ENCODE results near the gene SENP2.
"Not testable (repeated sequence)": the region's sequence is repeated elsewhere in the genome, so short reads cannot be mapped to it uniquely, and the experiment has no call there.

SENP2 gene

DNA sequence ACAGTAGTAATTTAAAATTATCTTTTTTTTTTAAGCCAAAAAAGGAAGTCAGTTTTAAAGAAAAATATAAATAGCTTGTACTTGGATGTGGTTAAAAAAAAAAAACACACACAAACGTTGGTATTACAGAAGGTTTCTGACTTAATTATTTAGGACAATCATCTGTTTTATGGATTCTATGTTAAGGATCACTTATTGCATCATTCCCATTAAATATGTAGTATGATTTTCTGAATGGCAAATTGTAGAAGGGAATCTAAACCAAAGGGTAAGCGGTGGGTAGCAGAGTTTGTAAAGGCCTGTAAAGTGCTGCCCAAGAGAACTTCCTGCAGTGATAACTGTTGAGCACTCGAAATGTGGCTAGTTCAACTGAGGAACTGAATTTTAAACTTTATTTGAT, 8.0 kb downstream of the SENP2 start:
- DNase-seq: no peak

DNA sequence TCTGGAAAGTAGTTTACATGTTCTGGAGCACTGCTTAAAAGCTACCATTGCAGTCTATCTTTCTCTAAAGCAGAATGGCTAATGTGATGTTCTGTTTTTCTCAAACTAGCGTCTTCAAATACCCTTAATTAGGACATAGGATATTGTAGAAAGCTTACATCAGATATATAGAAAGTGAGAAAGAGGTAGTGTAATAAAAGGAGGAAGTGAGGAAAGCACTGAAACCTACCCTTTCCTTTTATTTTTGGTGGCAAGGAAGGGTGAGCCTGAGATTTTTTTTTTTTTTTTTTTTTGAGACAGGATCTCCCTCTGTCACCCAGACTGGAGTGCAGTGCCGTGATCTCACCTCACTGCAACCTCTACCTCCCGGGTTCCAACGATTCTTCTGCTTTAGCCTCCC, 9.4 kb downstream of the SENP2 start:
- no peak for DNase-seq

DNA sequence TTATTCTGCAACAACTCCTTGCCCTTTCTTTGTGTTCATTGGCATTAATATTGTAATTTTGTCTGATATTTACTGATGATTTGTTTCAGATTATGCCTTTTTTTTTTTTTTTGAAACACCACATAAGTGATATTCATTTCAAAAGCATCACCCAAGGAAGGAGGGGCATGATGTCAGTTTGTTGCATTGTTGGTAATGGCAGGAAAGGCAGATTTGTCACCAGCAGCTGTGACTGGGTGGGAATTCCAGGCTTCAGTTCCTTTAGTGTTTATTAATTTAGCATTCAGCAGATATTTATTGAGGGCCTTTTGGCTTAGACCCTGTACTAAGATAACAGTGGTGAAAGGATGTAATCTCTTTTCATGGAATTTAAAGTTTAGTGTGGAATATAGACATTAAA, 19.5 kb downstream of the SENP2 start:
- no peak for DNase-seq

DNA sequence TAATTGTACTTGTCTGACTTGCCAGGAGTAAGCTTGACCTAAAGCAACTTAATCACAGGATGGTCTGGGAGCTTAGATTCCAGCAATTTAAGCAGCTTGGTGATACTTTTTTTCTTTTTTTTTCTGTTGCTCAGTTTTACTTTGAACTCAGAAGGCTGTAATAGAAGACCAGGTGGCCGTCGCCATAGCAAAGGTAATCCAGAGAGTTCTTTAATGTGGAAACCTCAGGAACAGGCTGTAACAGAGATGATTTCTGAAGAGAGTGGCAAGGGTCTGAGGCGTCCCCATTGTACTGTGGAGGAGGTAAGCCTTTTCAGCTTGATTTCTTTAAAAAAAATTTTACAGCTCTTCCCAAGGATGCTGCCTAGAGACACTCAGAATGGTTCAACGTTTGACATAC, 20.1 kb downstream of the SENP2 start:
- DNase-seq: no peak

DNA sequence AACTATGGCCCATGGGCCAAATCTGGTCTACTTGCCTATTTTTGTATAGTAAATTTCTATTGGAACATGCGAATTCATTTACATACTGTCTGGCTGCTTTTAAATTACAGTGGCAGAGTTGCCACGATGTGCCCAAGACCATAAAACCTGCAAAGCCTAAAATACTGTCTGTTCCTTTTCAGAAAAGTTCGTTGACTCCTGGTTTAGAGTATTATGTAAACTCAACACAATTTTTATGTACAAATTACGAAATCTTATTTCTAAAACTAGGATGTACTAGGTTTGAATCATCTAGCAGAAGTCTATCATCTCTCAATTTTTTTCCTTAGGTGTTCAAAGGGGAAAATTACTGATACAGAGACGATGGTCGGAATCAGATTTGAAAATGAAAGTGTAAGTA, 26.9 kb downstream of the SENP2 start:
- no peak for DNase-seq

DNA sequence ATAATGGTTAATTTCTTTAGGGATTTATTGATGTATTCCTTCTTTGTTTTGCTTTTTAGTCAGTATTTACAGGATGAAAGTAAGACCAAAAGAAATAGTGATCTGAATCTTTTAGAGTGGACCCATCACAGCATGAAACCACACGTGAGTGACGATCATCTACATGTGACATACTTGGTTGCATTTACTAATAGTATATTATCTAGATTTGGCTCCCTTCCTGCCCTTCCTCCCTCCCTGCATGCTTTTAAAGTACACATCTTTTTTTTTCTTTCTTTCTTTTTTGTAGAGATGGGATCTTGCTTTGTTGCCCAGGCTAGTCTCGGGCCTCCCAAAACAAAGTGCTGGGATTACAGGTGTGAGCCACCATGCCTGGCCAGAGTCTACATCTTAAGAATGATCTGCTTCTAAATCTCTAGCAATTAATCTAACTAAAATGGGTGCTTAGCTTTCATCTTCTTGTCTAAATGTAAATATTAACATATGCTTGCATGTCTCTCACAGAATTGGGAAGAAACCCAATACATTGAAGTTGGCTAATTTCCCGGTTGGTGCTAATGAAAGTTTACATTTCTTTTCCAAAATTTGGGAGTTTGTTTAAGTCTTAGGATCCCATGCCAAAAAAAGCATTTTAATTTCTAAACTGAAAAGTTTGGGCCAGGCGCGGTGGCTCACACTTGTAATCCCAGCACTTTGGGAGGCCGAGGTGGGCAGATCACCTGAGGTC, 38.0 kb downstream of the SENP2 start:
- no peak for DNase-seq

DNA sequence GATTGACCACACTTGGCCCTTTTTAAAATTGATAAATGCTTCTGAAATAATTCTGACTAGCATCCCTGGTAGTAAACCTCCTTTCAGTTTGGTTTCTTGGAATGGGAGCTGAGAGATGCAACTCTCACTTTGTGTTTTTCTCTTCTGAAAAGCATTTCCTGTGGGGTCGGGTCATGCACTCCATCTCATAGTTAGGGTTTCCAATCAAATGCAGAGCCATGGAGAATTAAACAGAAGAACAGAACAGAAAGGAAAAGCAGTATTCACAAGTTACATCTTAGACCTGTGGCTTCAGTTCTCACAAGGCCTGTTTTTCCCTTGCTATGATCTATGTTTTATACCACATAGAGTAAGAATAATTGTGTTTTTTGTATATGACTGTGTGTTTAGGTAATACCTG, 39.7 kb downstream of the SENP2 start:
- DNase-seq: no peak

DNA sequence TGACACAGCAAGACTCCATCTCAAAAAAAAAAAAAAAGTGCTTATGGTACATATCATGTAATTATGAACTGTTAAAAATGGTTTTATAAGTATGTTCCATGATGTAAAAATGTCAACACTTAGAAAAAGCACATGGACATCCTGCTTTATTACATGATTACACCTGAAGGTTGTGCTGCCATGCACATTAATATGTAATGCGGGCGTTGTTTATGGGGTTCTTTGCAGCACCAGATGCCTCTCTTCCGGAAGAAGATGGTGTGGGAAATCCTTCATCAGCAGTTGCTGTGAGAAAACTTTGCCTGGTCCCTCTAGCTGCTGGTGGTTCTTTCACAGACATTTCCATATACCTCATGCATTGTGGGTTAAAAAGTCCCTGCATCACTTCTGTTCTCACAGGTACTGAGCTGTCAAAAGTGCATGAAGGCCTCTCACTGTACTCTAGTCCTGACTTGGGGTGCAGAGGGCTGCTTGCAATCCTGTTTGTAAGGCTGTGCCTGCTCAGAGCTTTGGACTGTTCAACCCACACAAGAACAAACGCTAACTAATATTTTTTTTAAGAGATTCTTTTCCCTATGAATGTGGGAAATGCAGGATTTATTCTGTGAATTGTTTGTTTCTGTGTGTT, 43.6 kb downstream of the SENP2 start:
- no peak for DNase-seq

DNA sequence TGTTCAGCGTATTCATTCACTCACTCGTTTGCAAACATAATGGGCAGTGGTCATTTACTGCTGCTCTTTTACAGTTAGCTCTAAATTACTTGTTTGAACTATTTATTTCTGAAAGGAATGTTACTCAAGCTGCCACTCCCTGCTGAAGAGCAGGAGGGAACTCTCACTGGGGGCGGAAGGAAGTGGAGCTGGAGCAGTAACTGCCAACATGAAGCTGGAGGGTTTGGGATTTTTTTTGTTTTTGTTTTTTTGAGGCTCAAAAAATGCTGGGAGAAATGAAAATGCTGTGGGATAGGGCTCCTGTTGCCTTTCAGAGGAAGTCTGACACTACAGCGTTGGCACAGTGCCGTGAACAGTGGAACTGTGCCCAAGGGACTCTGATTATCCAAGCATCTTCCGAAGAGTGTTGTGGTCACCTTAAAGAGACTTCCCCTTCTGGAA, 44.1 kb downstream of the SENP2 start:
- DNase-seq: no peak

DNA sequence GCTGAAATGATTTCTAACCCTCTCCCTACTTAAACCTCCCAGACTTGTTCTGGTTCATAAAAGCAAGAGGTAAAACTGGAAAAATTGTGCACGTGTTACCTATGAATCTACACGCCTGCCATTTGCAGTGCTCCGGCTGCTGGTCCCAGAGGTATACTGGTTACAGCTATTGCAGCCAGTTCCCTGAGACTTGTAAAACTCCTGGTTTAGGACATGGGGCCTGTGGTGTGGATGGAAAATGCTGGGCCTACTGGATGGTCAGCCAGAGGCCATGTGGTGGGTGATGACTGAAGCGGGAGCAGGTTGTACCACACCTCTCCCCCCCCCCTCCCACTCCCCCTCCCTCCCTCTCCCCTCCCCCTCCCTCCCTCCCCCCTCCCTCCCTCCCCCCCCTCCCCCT, 45.0 kb downstream of the SENP2 start:
- DNase-seq: no peak

DNA sequence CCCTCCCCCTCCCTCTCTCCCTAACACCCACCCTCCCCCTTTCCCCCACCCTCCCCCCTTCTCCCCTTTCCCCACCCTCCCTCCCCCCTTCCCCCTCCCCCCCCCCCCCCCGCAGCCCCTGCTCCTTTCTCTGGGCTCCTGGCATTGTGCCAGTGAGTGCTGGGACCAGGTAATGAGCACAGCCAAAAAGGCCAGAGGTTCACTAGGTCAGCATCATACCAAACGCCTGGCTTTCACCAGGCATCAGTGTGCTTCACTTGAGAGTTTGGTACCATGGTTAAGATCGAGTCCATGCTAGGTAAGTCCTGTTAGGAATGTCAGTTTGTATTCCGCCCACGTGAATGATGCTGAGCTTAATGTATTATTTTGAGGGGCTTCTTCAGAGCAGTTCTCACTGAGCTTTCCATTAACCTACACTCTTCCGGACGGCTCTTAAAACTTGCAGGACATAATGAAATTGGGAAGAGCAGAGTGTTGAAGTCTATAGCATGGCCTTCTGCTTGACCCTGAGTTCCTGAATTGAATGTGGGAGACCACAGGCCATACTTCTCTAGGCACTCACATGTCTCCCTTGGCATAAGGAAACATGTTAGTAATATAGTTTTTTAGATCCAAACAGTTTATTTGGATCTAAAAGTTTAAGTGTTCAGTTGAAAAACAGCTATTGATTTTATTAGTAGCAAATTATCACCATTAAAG, 45.6 kb downstream of the SENP2 start:
- no peak for DNase-seq

DNA sequence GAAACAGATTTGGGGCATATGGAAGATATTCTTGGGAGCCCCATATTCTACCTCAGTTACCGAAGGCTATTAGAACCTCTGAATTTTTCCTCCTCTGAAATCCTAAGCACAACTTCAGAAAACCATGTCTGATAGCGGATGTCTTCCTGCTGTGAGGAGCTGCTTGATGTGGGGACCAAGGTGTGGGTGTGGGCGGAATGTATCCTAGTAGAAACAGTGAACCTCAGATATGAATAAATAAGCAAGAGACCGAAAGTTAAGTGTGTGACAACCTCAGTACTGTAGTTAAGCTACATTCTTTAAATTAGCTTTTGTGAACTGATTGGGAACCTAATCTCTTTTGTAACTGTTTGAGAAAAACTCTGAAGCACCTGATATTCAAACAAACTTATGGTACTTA, 46.9 kb downstream of the SENP2 start:
- no peak for DNase-seq

DNA sequence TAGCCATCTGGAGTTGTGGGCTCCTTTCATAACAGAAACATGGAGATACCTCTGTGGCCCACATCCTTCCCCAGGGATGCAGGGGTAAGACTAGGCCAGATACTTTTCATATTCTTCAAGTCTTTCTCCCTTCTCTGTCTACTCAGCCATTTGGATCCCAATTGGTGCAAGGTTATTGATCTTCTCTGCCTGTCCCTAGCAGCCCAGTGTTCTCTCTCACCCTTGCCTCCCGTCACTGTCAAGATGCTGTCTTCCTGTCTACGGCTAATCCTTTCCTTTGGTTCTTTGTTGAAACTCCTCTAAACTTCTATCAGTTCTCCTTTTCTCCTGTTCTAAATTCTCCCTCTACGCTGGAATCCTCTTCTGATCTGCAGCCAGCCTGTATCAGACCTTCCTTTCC, 51.3 kb downstream of the SENP2 start:
- DNase-seq: no peak

DNA sequence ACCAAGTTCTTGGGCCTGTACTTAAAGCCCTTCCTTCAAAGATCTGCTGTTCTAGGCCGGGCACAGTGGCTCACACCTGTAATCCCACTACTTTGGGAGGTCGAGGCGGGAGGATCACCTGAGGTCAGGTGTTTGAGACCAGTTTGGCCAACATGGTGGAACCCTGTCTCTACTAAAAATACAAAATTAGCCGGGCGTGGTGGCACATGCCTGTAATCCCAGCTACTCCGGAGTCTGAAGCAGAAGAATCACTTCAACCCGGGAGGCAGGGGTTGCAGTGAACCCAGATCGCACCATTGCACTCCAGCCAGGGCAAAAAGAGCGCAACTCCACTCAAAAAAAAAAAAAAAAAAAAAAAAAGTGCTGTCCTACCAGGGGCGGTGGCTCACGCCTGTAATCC, 52.6 kb downstream of the SENP2 start:
- not testable (repeated sequence) for DNase-seq

DNA sequence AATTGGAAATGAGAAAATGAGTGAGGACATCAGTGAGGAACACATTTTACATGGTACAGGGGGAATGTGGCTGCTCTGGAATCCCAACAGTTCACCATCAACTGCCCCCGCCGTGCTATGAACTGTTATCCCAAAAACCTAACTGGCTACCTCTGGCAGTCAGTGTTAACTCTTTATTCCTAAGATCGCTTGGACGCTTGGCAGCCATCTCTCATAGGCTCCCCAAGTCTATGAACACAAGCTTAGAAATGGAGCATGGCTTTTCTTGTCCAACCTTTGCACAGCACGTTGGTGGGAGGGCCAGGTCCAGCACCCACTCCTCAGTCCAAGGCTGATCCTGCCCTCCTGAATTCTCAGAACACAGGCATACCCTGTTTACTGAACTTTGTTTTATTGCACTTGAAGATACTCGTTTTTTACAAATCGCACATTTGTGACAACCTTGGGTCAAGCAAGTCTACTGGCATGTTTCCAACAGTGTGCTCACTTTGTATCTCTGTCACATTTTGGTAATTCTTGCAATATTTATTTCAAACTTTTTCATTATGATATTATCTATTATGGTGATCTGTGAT, 53.6 kb downstream of the SENP2 start:
- DNase-seq: no peak

DNA sequence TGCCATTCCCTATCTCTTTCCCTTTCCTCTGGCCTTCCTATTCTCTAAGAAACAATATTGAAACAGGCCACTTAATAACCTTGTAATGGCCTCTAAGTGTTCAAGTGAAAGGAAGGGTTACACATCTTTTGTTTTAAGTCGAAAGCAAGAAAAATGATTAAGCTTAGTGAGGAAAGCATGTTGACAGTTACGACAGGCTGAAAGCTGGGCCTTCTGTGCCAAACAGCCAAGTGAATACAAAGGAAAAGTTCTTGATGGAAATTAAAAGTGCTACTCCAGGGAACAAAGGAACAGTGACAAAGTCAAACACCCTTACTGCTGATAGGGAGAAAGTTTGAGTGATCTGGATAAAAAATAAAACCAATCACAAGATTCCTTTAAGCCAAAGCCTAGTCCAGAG, 54.2 kb downstream of the SENP2 start:
- DNase-seq: no peak

DNA sequence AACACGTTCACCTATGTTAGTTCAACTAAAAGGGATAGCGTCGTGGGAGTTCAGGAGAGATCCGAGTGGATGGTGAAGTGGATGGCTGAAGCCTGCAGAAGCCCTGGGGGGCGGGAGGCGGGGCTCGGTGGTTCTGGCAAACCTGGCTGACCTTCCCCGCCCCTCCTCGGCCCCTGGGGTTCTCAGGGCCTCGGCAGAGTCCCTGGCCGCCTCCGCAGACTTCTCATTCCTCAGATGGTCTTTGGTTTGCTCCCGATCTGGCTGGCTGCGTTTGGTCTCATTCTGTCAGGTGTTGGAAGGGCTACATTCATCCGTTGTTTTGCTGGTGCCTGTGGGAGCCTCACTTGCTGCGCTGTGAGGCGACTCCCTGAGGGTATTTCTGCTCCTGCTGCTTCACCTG, 59.1 kb downstream of the SENP2 start:
- DNase-seq: not testable (repeated sequence)

DNA sequence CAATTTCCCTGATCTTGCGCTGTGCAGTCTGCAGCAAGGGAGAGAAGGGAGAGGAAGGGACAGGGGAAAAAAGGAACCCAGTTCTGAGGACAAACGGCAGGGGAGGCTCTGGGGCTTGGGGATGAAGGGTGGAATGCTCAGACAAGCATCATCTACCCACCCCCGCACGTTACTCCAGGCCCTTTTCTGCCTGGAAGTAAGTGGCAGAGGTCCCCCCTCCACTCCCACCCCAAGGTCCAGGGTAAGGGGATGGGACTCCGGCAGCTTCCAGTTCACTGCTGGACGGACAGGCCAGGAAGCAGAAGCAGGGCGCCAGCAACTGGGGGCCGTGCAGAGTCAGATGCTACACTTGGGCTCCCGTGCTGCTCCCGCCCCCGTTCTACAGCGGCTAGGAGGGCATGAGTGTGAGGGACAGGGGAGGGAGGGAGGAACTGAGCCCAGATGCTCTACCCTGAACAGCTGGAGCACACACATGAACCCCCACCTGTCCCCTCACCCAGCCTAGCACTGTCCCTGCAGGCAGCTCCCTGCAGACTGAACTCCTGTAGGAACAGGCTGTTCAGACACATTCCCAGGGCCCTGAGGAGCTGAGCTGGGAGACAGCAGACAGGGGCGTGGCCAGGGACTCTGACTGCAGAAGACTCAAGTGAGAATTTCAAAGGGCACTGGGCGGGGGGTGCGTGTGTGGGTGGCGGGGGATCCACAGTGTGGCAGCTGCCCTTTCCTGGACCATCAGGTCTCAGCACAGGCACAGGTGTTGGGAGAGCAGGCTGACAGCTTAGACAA, 59.7 kb downstream of the SENP2 start:
- DNase-seq: no peak

DNA sequence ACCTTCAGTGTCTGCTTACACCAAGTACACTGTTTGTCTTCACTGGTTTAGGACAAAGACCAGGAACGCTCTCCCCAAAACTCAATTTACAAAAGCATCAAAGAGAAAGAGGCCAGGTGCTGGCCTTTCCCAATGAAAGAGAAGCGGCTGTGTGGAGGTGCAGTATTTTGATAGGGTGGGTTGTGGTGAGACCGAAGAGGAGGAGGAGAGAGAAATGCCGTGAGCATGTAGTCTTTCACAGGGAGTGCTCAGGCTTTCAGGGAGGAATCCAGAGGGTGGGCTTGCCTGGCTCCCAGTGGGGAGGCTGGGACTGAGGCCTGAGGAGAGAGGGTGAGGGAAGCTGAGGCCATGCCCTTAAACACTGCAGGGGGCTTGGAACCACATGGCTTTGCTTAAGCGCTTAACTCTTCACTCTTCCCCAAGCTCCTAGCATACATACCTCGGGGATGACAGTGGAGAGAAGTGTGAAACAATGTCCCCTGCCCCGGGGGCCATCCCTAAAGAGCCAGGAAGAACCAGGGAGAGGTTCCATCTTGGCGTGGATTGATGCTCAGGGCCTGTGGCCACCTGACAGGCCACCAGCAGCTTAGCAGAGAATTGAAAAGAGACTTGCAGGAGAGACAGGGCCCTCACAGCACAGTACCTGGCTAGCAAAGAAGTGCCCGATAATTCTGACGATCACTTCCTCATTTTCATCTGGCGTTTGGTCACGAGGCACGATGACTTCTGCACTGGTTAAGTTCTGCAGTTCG, 60.5 kb downstream of the SENP2 start:
- no peak for DNase-seq

DNA sequence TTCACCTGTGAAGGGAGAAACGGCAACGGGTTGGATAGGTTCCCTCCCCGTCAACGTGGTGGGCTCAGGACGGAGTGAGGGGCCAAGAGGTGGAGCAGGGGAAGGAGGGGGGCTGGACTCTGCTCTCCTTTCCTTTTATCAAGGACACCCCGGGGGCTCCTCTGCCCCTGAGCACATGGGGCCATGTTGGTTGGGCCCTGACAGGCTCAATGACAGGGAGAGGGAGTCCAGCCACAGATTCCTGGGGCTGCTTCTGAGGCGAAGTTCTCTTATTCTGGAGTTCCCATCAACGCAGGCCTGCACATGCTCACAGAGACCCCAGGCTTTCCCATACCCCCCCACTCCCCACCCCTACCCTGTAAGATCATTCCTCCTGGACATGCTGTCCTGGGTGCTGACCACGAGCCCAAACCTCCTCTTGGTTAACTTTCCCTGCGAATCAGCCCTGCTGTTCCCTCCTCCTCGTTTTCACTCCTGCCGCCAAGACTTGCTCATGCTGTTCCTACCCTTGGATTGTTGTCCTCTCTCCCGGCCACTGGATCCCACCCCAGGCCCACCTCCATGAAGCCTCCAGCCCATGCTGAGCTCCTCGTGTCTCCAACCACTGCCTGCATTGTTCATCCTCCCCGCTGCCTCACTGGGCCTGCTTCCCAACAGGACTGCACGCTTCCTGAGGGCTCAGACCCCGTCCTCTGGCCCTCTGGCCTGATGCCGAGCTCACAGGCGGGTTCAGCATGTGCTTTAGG, 61.2 kb downstream of the SENP2 start:
- no peak for DNase-seq

DNA sequence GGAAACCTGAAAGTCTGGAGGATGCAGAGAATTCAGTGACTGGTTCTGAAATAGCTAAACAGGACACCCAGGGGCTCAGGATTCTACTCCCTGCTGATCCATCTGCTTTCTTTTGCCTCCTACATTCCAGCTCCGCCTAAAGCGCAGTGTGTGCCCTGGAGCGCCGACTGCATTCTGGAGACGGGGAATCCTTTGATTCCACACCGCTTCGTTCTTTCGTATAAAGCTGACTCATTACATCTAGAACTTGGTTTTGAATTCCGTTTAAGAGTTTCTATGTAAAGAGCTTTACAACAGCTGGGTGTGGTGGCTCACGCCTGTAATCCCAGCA, 61.8 kb downstream of the SENP2 start:
- DNase-seq: no peak

DNA sequence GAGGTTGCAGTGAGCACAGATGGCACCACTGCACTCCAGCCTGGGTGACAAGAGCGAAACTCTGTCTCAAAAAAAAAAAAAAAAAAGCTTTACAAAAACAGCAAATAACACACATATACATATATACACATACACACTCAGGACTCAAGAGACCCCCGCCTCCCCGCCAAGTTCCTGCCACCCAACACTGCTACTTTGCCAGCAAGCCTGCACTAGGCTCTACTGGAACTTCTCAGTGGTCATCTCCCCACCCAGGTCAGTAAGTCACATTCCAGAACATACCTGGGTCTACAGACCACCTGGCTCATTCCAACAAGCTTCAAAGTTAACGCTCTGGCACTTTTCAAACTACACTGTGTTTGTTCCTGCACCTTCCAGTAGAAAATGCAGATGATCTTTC, 62.3 kb downstream of the SENP2 start:
- no peak for DNase-seq
